ACHN (cell line): Measurements from ENCODE around the gene CSTPP1.

ENCODE experiments used
- DNase-seq: peaks from one replicate; pipeline ENCODE4 v3.0.0-alpha.2; 2015
- in situ Hi-C: cut with HindIII; loops from 2 replicates; pipeline ENCODE4 v1.10.0; 2017; ENCODE audit warnings: low sequenced_read_pairs, low pct_ligation_motif_present, low pct_unique_long_range_greater_than_20kb

CSTPP1 gene

GRCh38 chr11:46936138-46937110 is at the start of gene CSTPP1:
TSS of gene CSTPP1 (plus strand) at chr11:46936761. CDS start at chr11:46936806, 45 bp downstream.
- in situ Hi-C loops, result no loop called here
- DNase-seq, result peak; percentile 90

GRCh38 chr11:46888636-46889035 is 47.9 kb upstream of the CSTPP1 start:
- no peak for DNase-seq
- in situ Hi-C loops, result no loop called here

- no peak for DNase-seq
- in situ Hi-C loops, result no loop called here
Observed at GRCh38 chr11:46889251-46889650, 47.3 kb upstream of the CSTPP1 start.

- DNase-seq, result peak; percentile 65
- in situ Hi-C loops, result no loop called here
Observed at GRCh38 chr11:46889689-46890475, 46.7 kb upstream of the CSTPP1 start.

GRCh38 chr11:46890665-46891064 is 45.9 kb upstream of the CSTPP1 start:
- no peak for DNase-seq
- in situ Hi-C loops, result no loop called here

- in situ Hi-C loops, result no loop called here
Observed at GRCh38 chr11:46892109-46892508, 44.5 kb upstream of the CSTPP1 start.

GRCh38 chr11:46892838-46893237 is 43.7 kb upstream of the CSTPP1 start:
- no peak for DNase-seq
- in situ Hi-C loops, result no loop called here

More at GRCh38 chr11:46892109-46892508, 44.5 kb upstream of the CSTPP1 start:
- DNase-seq, result no peak

- DNase-seq, result no peak
- in situ Hi-C loops, result no loop called here
Observed at GRCh38 chr11:46894506-46894905, 42.1 kb upstream of the CSTPP1 start.

- no peak for DNase-seq
- in situ Hi-C loops, result no loop called here
Observed at GRCh38 chr11:46894961-46895360, 41.6 kb upstream of the CSTPP1 start.

GRCh38 chr11:46895821-46896220 is 40.7 kb upstream of the CSTPP1 start:
- no peak for DNase-seq
- in situ Hi-C loops, result no loop called here

- peak; percentile 69 for DNase-seq
- in situ Hi-C loops, result no loop called here
Observed at GRCh38 chr11:46896719-46897406, 39.7 kb upstream of the CSTPP1 start.

- in situ Hi-C loops, result no loop called here
- DNase-seq, result no peak
Observed at GRCh38 chr11:46898396-46899095, 38.0 kb upstream of the CSTPP1 start.

GRCh38 chr11:46899501-46900025 is 37.0 kb upstream of the CSTPP1 start:
- DNase-seq, result no peak
- in situ Hi-C loops, result no loop called here

GRCh38 chr11:46900091-46900746 is 36.3 kb upstream of the CSTPP1 start:
- no peak for DNase-seq
- in situ Hi-C loops, result no loop called here

GRCh38 chr11:46901156-46901555 is 35.4 kb upstream of the CSTPP1 start:
- in situ Hi-C loops, result no loop called here

GRCh38 chr11:46902694-46903093 is 33.9 kb upstream of the CSTPP1 start:
- in situ Hi-C loops, result no loop called here
- no peak for DNase-seq

More at GRCh38 chr11:46901156-46901555, 35.4 kb upstream of the CSTPP1 start:
- DNase-seq, result no peak

GRCh38 chr11:46903846-46904245 is 32.7 kb upstream of the CSTPP1 start:
- DNase-seq, result no peak

GRCh38 chr11:46905806-46906205 is 30.8 kb upstream of the CSTPP1 start:
- in situ Hi-C loops, result no loop called here

More at GRCh38 chr11:46903846-46904245, 32.7 kb upstream of the CSTPP1 start:
- in situ Hi-C loops, result no loop called here

More at GRCh38 chr11:46905806-46906205, 30.8 kb upstream of the CSTPP1 start:
- no peak for DNase-seq
